Posterior vena cava (tissue), 2 donors: Measurements from ENCODE around the gene CRACDL. TPM values are rescaled to one million over a fixed set of nuclear protein-coding genes. Genes with fewer than 3 reads are reported as not detected.

Source experiments
- DNase-seq: peaks from one replicate; pipeline ENCODE4 v3.0.0-alpha.2; 2020; ENCODE audit warnings: low spot score
- intact Hi-C, 2 donors: fragments of 100-400 bp; cut with DNase I; formaldehyde crosslinking; loops; one replicate each; pipeline versions ENCODE4 v1.14.1 to v1.14.2; 2022 to 2023
- total RNA-seq, 2 donors: library from RNA; stranded (reverse); fragmentation: NEBNext Ultra II Directional; extraction: Animal tissue kit (Norgen Biotek cat#: 25700); gene quantifications; one replicate each; pipeline ENCODE4 v1.2.1, GENCODE V29; 2021
- donor health status: DM: yes; HTN: yes; CAD: no.
- donor health status: DM: yes; HTN: yes; CAD: no.

The CRACDL gene
- total RNA-seq, 2 donors from 2014 or later, result 3.5 to 6.8 TPM

- peak; percentile 67 for DNase-seq
- intact Hi-C loops, result no loop called here
These were observed 9.0 kb downstream of the CRACDL start for GRCh38 chr2:98927027-98927426.

- DNase-seq, result no peak
- intact Hi-C loops, result no loop called here
These were observed 9.4 kb downstream of the CRACDL start for GRCh38 chr2:98926601-98927000.

GRCh38 chr2:98924910-98925309 is 11.1 kb downstream of the CRACDL start:
- DNase-seq, result peak; percentile 68
- intact Hi-C loops, result no loop called here

GRCh38 chr2:98924038-98924830 is 11.8 kb downstream of the CRACDL start:
- DNase-seq, result peak; percentile 62
- intact Hi-C loops, result no loop called here

GRCh38 chr2:98923244-98923940 is 12.6 kb downstream of the CRACDL start:
- intact Hi-C loops, result no loop called here
- DNase-seq, result no peak

GRCh38 chr2:98921062-98921461 is 15.0 kb downstream of the CRACDL start:
- intact Hi-C loops, result no loop called here
- DNase-seq, result no peak

- DNase-seq, result peak; percentile 25
- intact Hi-C loops, result no loop called here
These were observed 19.0 kb downstream of the CRACDL start for GRCh38 chr2:98917031-98917471.

GRCh38 chr2:98915751-98916358 is 20.2 kb downstream of the CRACDL start:
- intact Hi-C loops, result no loop called here
- peak; percentile 32 for DNase-seq

GRCh38 chr2:98914713-98915580 is 21.1 kb downstream of the CRACDL start:
- intact Hi-C loops, result no loop called here
- peak; percentile 66 for DNase-seq

GRCh38 chr2:98913916-98914712 is 21.9 kb downstream of the CRACDL start:
- intact Hi-C loops, result no loop called here

GRCh38 chr2:98912957-98913915 is 22.8 kb downstream of the CRACDL start:
- intact Hi-C loops, result no loop called here
- DNase-seq, result peak; percentile 53

More at GRCh38 chr2:98913916-98914712, 21.9 kb downstream of the CRACDL start:
- DNase-seq, result peak; percentile 71

- intact Hi-C loops, result no loop called here
- peak; percentile 74 for DNase-seq
These were observed 23.7 kb downstream of the CRACDL start for GRCh38 chr2:98912221-98912851.

- intact Hi-C loops, result no loop called here
- DNase-seq, result peak; percentile 55
These were observed 24.5 kb downstream of the CRACDL start for GRCh38 chr2:98911376-98912154.

GRCh38 chr2:98911126-98911375 is 25.0 kb downstream of the CRACDL start:
- DNase-seq, result no peak
- intact Hi-C loops, result no loop called here

- intact Hi-C loops, result no loop called here
- peak; percentile 47 for DNase-seq
These were observed 25.5 kb downstream of the CRACDL start for GRCh38 chr2:98910349-98911125.
